GM12874 (cell line): ENCODE data around the gene PLP2.

Source experiments
- CTCF ChIP-seq: IDR thresholded peaks from 2 replicates; pipeline ENCODE4 v1.5.1; 2011; ENCODE audit warnings: low read depth, mild to moderate bottlenecking, control low read depth, low read length, moderate library complexity; ENCODE audit not compliant: insufficient read depth

Gene PLP2

GRCh38 chrX:49198540-49199314, 27.0 kb downstream of the PLP2 start:
- TF ChIP-seq CTCF: no peak

GRCh38 chrX:49199315-49199595, 27.6 kb downstream of the PLP2 start:
- no peak for TF ChIP-seq CTCF

GRCh38 chrX:49199906-49200771, 28.4 kb downstream of the PLP2 start, which contains the start of gene SYP:
SYP (minus strand) TSS chrX:49200193; CDS start chrX:49200186, 7 bp downstream.
- TF ChIP-seq CTCF: no peak

GRCh38 chrX:49202022-49202421, 30.3 kb downstream of the PLP2 start:
- TF ChIP-seq CTCF: no peak

GRCh38 chrX:49203536-49203935, 31.8 kb downstream of the PLP2 start:
- no peak for TF ChIP-seq CTCF

GRCh38 chrX:49204017-49204416, 32.3 kb downstream of the PLP2 start:
- TF ChIP-seq CTCF: no peak

- TF ChIP-seq CTCF: no peak
Observed at GRCh38 chrX:49204709-49205108, 33.0 kb downstream of the PLP2 start.
